Keratinocyte (primary cell): ENCODE measurements around the gene SUN1.

ENCODE experiments used
- CTCF ChIP-seq, 3 experiments: IDR thresholded peaks in 1 of 3; conservative IDR thresholded peaks in 1 of 3; optimal IDR thresholded peaks in 1 of 3; 2 replicates in 2 of 3; 3 replicates in 1 of 3; pipeline versions ENCODE3 to v1.5.1; 2011; ENCODE audit warnings: low read length in 3 of 3, mild to moderate bottlenecking in 3 of 3, moderate library complexity in 2 of 3, control low read depth in 1 of 3, inconsistent platforms in 1 of 3; ENCODE audit not compliant: insufficient read depth in 2 of 3; ENCODE audit errors: extremely low read depth in 1 of 3
- EZH2 ChIP-seq: IDR thresholded peaks from one replicate; pipeline ENCODE4 v1.6.1; 2012; ENCODE audit warnings: inconsistent platforms, mild to moderate bottlenecking, low read length, moderate library complexity

- TF ChIP-seq CTCF (optimal IDR thresholded peaks at IDR 0.05 in 1 of 3, IDR thresholded peaks at IDR 0.05 in 1 of 3, conservative IDR thresholded peaks at IDR 0.05 in 1 of 3; ENCODE audit: extremely low read depth in 1 of 3, insufficient read depth in 2 of 3, low read length in 3 of 3) (no peak), EZH2 (no peak)
Measured at GRCh38 chr7:803243-803635, 29.0 kb upstream of the SUN1 start.
